ENCODE data around the gene OR10Z1.

The OR10Z1 gene, protein sequence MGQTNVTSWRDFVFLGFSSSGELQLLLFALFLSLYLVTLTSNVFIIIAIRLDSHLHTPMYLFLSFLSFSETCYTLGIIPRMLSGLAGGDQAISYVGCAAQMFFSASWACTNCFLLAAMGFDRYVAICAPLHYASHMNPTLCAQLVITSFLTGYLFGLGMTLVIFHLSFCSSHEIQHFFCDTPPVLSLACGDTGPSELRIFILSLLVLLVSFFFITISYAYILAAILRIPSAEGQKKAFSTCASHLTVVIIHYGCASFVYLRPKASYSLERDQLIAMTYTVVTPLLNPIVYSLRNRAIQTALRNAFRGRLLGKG

DNA sequence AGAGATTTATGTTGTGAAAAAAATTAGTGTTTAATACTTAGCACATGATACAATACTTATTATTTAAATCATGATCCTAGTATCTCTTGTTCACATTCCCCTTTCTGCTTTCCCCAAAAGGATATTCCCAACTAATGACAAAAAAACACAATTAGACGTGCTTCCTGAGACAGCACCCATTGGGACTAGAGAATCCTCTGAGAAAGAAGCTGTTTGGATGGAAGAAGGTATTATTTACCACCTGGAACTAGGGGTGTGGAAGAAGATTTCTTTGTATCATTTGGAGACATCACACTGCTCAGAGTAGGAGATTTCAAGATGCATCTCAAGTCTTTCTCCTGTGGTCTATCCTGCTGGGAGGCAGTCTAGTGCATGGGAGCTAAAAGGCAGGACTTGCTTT, at the start of gene OR10Z1:
Gene OR10Z1, plus strand, starts transcription at position 301 of the 400 bp plus-strand sequence. CDS start 1,171 bp downstream, outside the sequence.
- no peaks in the 10 kb centered on the region for H3K9me3 ChIP-seq (ENCODE audit: severe bottlenecking)
- no peaks in the 10 kb centered on the region for H3K27me3 ChIP-seq (ENCODE audit: insufficient read depth, poor library complexity, severe bottlenecking)
- TF ChIP-seq, protein P1, sequence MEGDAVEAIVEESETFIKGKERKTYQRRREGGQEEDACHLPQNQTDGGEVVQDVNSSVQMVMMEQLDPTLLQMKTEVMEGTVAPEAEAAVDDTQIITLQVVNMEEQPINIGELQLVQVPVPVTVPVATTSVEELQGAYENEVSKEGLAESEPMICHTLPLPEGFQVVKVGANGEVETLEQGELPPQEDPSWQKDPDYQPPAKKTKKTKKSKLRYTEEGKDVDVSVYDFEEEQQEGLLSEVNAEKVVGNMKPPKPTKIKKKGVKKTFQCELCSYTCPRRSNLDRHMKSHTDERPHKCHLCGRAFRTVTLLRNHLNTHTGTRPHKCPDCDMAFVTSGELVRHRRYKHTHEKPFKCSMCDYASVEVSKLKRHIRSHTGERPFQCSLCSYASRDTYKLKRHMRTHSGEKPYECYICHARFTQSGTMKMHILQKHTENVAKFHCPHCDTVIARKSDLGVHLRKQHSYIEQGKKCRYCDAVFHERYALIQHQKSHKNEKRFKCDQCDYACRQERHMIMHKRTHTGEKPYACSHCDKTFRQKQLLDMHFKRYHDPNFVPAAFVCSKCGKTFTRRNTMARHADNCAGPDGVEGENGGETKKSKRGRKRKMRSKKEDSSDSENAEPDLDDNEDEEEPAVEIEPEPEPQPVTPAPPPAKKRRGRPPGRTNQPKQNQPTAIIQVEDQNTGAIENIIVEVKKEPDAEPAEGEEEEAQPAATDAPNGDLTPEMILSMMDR (IDR thresholded peaks at IDR 0.05; ENCODE audit: poor library complexity, severe bottlenecking): no peak
- H3K36me3 ChIP-seq (ENCODE audit: low read depth): no peaks in the 10 kb centered on the region
- no peak within 1 kb of the TSS for H3K27ac ChIP-seq (ENCODE audit: poor library complexity, severe bottlenecking)
- ATAC-seq (ENCODE audit: low read depth): no peak
- no peak for DNase-seq (ENCODE audit: low spot score)
- H3K4me3 ChIP-seq (ENCODE audit: severe bottlenecking): no peak within 1 kb of the TSS
- H3K4me1 ChIP-seq (ENCODE audit: insufficient read depth, poor library complexity, severe bottlenecking): no peaks in the 10 kb centered on the region

DNA sequence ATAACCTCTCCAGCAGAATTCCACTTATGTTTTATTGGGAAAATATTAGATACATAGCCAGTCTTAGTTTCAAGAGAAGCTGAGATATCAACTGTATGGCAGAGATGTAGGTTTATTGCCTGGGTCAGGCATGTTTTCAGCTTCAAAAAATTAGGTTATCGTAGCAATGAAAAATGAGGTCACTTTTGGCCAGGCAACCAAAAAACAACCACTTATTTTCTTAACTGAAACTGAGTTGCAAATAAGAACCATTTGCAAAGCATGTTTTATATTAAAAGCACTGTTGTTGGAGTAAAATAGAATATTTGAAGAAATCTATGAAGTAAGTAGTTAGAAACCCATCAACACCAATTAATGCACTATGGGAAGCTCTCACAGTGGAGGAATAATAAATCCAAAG, 45.4 kb upstream of the OR10Z1 start:
- TF ChIP-seq, protein P1 (IDR thresholded peaks at IDR 0.05; ENCODE audit: poor library complexity, severe bottlenecking): no peak
- no peaks in the 10 kb centered on the region for H3K36me3 ChIP-seq (ENCODE audit: low read depth)
- H3K27ac ChIP-seq (ENCODE audit: poor library complexity, severe bottlenecking): no peak overlapping the region
- no peaks in the 10 kb centered on the region for H3K4me1 ChIP-seq (ENCODE audit: insufficient read depth, poor library complexity, severe bottlenecking)
- no peak for ATAC-seq (ENCODE audit: low read depth)
- H3K4me3 ChIP-seq (ENCODE audit: severe bottlenecking): no peak overlapping the region
- H3K27me3 ChIP-seq (ENCODE audit: insufficient read depth, poor library complexity, severe bottlenecking): peaks cover 9% of the 10 kb centered on the region
- no peaks in the 10 kb centered on the region for H3K9me3 ChIP-seq (ENCODE audit: severe bottlenecking)
- DNase-seq (ENCODE audit: low spot score): no peak

DNA sequence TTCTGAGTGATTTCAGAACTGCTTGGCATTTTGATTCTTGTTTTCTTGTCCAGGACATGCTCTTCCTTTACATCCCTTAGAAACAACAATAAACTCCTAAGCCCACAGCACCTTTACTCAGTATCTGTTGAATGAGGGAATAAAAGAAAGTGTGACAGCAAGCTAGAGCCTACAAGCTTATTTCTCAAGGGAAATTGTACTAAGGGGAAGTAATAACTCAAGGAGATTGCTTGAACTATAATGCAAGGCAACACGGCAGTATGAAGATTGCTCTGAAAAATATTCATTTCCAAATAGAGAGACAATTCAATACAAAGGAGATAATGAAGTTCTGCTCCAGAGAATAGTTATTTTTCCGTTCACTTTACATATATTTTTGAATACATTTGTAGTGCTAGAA, 41.2 kb upstream of the OR10Z1 start:
- ATAC-seq (ENCODE audit: low read depth): no peak
- Histone ChIP-seq H3K27ac (ENCODE audit: poor library complexity, severe bottlenecking) (no peak overlapping the region), H3K4me3 (ENCODE audit: severe bottlenecking) (no peak overlapping the region), H3K36me3 (ENCODE audit: low read depth) (no peaks in the 10 kb centered on the region), H3K27me3 (ENCODE audit: insufficient read depth, poor library complexity, severe bottlenecking) (no peaks in the 10 kb centered on the region), H3K4me1 (ENCODE audit: insufficient read depth, poor library complexity, severe bottlenecking) (no peaks in the 10 kb centered on the region), H3K9me3 (ENCODE audit: severe bottlenecking) (no peaks in the 10 kb centered on the region)
- no peak for DNase-seq (ENCODE audit: low spot score)
- TF ChIP-seq, protein P1 (IDR thresholded peaks at IDR 0.05; ENCODE audit: poor library complexity, severe bottlenecking): no peak

DNA sequence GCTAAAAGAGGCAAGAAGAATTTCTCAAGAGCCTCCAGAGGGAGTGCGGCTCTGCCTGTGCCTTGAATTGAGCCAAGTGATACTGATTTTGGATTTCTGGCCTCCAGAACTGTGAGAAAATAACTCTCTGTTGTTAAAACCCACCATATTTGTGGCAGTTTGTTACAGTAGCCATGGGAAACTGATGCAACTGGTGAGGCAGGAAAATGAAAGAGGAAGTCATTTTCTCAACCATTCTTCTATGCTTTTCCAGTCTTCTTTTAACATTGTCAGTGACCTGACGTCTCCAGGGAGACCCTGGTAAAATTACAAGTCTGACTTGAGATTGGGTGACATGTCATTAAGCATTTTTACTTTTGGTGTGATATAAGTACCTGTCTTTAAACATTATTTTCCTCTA, 40.5 kb upstream of the OR10Z1 start:
- H3K4me3 ChIP-seq (ENCODE audit: severe bottlenecking): no peak overlapping the region
- TF ChIP-seq, protein P1 (IDR thresholded peaks at IDR 0.05; ENCODE audit: poor library complexity, severe bottlenecking): no peak
- no peak for ATAC-seq (ENCODE audit: low read depth)
- no peaks in the 10 kb centered on the region for H3K9me3 ChIP-seq (ENCODE audit: severe bottlenecking)
- no peak for DNase-seq (ENCODE audit: low spot score)
- H3K4me1 ChIP-seq (ENCODE audit: insufficient read depth, poor library complexity, severe bottlenecking): no peaks in the 10 kb centered on the region
- H3K27ac ChIP-seq (ENCODE audit: poor library complexity, severe bottlenecking): no peak overlapping the region
- no peaks in the 10 kb centered on the region for H3K36me3 ChIP-seq (ENCODE audit: low read depth)
- H3K27me3 ChIP-seq (ENCODE audit: insufficient read depth, poor library complexity, severe bottlenecking): no peaks in the 10 kb centered on the region

DNA sequence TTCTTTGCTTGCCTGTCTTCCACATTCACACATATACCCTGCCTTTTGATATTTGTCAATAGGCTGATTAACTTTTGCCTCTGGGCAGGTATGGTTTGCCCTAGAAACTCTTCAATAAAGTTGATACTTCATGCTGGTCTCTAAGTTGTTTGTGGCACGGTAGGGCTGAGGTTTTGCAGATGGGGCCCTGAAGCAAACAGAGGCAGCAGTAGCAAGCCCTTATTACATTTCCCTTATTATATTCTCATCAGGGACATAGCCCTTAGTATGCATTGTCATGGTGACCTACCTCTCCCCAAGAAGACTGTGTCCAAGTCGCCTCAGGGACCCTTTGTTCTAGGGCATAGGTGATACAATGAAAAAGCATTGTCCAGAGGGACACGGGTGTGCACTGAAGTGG, 34.6 kb upstream of the OR10Z1 start, which contains the start of gene OR6P1:
Gene OR6P1, minus strand, starts transcription at position 101 of the 400 bp plus-strand sequence. CDS start 6,976 bp downstream, outside the sequence.
- ATAC-seq (ENCODE audit: low read depth) (no peak), DNase-seq (ENCODE audit: low spot score) (no peak)
- TF ChIP-seq, protein P1 (IDR thresholded peaks at IDR 0.05; ENCODE audit: poor library complexity, severe bottlenecking): no peak
- H3K27ac ChIP-seq (ENCODE audit: poor library complexity, severe bottlenecking): no peak within 1 kb of the TSS
- H3K4me3 ChIP-seq (ENCODE audit: severe bottlenecking): no peak within 1 kb of the TSS
- H3K9me3 ChIP-seq (ENCODE audit: severe bottlenecking): no peaks in the 10 kb centered on the region
- H3K36me3 ChIP-seq (ENCODE audit: low read depth): no peaks in the 10 kb centered on the region
- H3K4me1 ChIP-seq (ENCODE audit: insufficient read depth, poor library complexity, severe bottlenecking): no peaks in the 10 kb centered on the region
- H3K27me3 ChIP-seq (ENCODE audit: insufficient read depth, poor library complexity, severe bottlenecking): peaks cover 5% of the 10 kb centered on the region

All from RWPE2 (cell line).